Suprapubic skin (tissue), 4 donors: ENCODE data around the gene FUOM.

ENCODE experiments used
- CTCF ChIP-seq, 2 donors: fragments of 200-600 bp in 1 of 2; fragments of 450-650 bp in 1 of 2; sonication (generic) in 1 of 2; IDR thresholded peaks; one replicate each; pipeline ENCODE4 v1.5.1; 2016 to 2019; ENCODE audit warnings: antibody characterized with exemption in 2 of 2, mild to moderate bottlenecking in 1 of 2, moderate library complexity in 1 of 2
- EP300 ChIP-seq: sonication (generic); formaldehyde crosslinking; IDR thresholded peaks from one replicate; pipeline ENCODE4 v1.6.1; 2017; ENCODE audit warnings: antibody characterized with exemption
- POLR2A ChIP-seq, 2 donors: fragments of 450-650 bp; IDR thresholded peaks; one replicate each; pipeline ENCODE4 v1.6.1; 2017; ENCODE audit warnings: antibody characterized with exemption in 2 of 2, mild to moderate bottlenecking in 2 of 2, moderate library complexity in 2 of 2
- POLR2AphosphoS5 ChIP-seq, 3 donors: sonication (generic); formaldehyde crosslinking; IDR thresholded peaks; one replicate each; pipeline ENCODE4 v1.6.1; 2017; ENCODE audit warnings: antibody characterized with exemption in 3 of 3

- TF ChIP-seq CTCF (IDR thresholded peaks at IDR 0.05): no peak
- TF ChIP-seq POLR2A (IDR thresholded peaks at IDR 0.05): no peak
- no peak for TF ChIP-seq EP300
- TF ChIP-seq POLR2AphosphoS5 (IDR thresholded peaks at IDR 0.05): no peak
Observed at GRCh38 chr10:133306941-133307379, 50.9 kb downstream of the FUOM start.
